H1 (cell line): ENCODE measurements around the gene ATP9B. TPM values are rescaled to one million over a fixed set of nuclear protein-coding genes. Genes with fewer than 3 reads are reported as not detected.

Source experiments
- CTCF ChIA-PET: fragments of 300-600 bp; sonication (Branson Sonifier 250); formaldehyde crosslinking; loops from one replicate; lab custom pipeline; 2021; ENCODE audit not compliant: partially characterized antibody; lab: Charles Lee
- POLR2A ChIA-PET: fragments of 300-600 bp; sonication (Branson Sonifier 250); formaldehyde crosslinking; loops from one replicate; lab custom pipeline; 2021; ENCODE audit warnings: inconsistent platforms; ENCODE audit not compliant: partially characterized antibody; lab: Charles Lee
- DNase-seq, 2 experiments: peaks; one replicate each; pipeline versions ENCODE4 v3.0.0 to v3.0.0-alpha.2; 2010 to 2022; ENCODE audit warnings: low spot score in 2 of 2, low read depth in 1 of 2, mixed read lengths in 1 of 2
- FAIRE-seq: peaks from 2 replicates; lab custom pipeline; 2011; peaks lifted over from hg19 to GRCh38; lab: Jason Lieb, UNC
- H2AFZ ChIP-seq: 2 replicates; pipeline ENCODE4 v1.8.1; 2012; ENCODE audit warnings: low read length, inconsistent platforms
- H2AK5ac ChIP-seq: 2 replicates; pipeline ENCODE4 v1.6.1; 2013; ENCODE audit warnings: low read depth, low read length
- H2BK120ac ChIP-seq: replicated peaks from 2 replicates; pipeline ENCODE3; 2013; ENCODE audit warnings: low read depth, low read length, inconsistent platforms
- H2BK12ac ChIP-seq: 2 replicates; pipeline ENCODE4 v1.6.1; 2013; ENCODE audit warnings: low read depth, low read length
- H2BK15ac ChIP-seq: 2 replicates; pipeline ENCODE4 v1.6.1; 2013; ENCODE audit warnings: low read length
- H2BK20ac ChIP-seq: 2 replicates; pipeline ENCODE4 v1.6.1; 2013; ENCODE audit warnings: low read length
- H2BK5ac ChIP-seq: 2 replicates; pipeline ENCODE4 v1.6.1; 2013; ENCODE audit warnings: low read depth, low read length
- H3K14ac ChIP-seq: 2 replicates; pipeline ENCODE4 v1.6.1; 2013; ENCODE audit warnings: inconsistent platforms; ENCODE audit not compliant: insufficient read length
- H3K18ac ChIP-seq: 2 replicates; pipeline ENCODE4 v1.6.1; 2013; ENCODE audit warnings: low read length; ENCODE audit errors: extremely low read depth
- H3K23ac ChIP-seq: 2 replicates; pipeline ENCODE4 v1.6.1; 2013; ENCODE audit warnings: inconsistent platforms; ENCODE audit not compliant: insufficient read length
- H3K23me2 ChIP-seq: 2 replicates; pipeline ENCODE4 v1.6.1; 2013; ENCODE audit warnings: low read depth, low read length
- H3K27ac ChIP-seq: 2 replicates; pipeline ENCODE4 v1.6.1; 2011; ENCODE audit warnings: low read depth, low read length, inconsistent platforms
- H3K27me3 ChIP-seq, 4 experiments: replicated peaks in 1 of 4; 1 replicate in 1 of 4; 2 replicates in 3 of 4; pipeline versions ENCODE4 v1.6.1 to v1.8.1; 2011 to 2013; ENCODE audit warnings: low read length in 3 of 4, mild to moderate bottlenecking in 3 of 4, inconsistent platforms in 2 of 4, mixed read lengths in 2 of 4, moderate library complexity in 1 of 4; ENCODE audit not compliant: control insufficient read depth in 3 of 4, insufficient read depth in 3 of 4; ENCODE audit errors: extremely low read depth in 1 of 4
- H3K36me3 ChIP-seq, 4 experiments: 2 replicates each; pipeline versions ENCODE4 v1.6.1 to v1.8.1; 2011 to 2013; ENCODE audit warnings: mild to moderate bottlenecking in 4 of 4, low read length in 3 of 4, moderate library complexity in 2 of 4, control low read depth in 1 of 4, inconsistent platforms in 1 of 4; ENCODE audit not compliant: insufficient read depth in 4 of 4, control insufficient read depth in 2 of 4
- H3K4ac ChIP-seq: replicated peaks from 2 replicates; pipeline ENCODE3; 2013; ENCODE audit warnings: low read length, low read depth, mixed read lengths, inconsistent platforms; ENCODE audit not compliant: insufficient read length
- H3K4me1 ChIP-seq, 4 experiments: replicated peaks in 1 of 4; 1 replicate in 1 of 4; 2 replicates in 3 of 4; pipeline versions ENCODE4 v1.6.1 to v1.8.1; 2011 to 2013; ENCODE audit warnings: low read length in 3 of 4, inconsistent platforms in 2 of 4, mixed read lengths in 1 of 4; ENCODE audit not compliant: insufficient read depth in 4 of 4, control insufficient read depth in 3 of 4
- H3K4me2 ChIP-seq, 2 experiments: 2 replicates each; pipeline versions ENCODE4 v1.6.1 to v1.8.1; 2011 to 2013; ENCODE audit warnings: low read depth in 2 of 2, low read length in 2 of 2, control low read depth in 1 of 2, inconsistent platforms in 1 of 2, mild to moderate bottlenecking in 1 of 2; ENCODE audit not compliant: insufficient read depth in 1 of 2
- H3K4me3 ChIP-seq, 4 experiments: fragments of 200-600, 300-600 bp in 1 of 4; sonication (generic), shearing (Covaris generic), sonication (Bioruptor Twin) in 1 of 4; 2 replicates each; pipeline versions ENCODE4 v1.5.1 to v1.8.1; 2011 to 2016; ENCODE audit warnings: low read length in 4 of 4, low read depth in 3 of 4, control low read depth in 2 of 4, inconsistent platforms in 2 of 4, mild to moderate bottlenecking in 2 of 4, mixed read lengths in 1 of 4, moderate library complexity in 1 of 4; ENCODE audit not compliant: insufficient read depth in 2 of 4; ENCODE audit errors: extremely low read depth in 1 of 4
- H3K56ac ChIP-seq: replicated peaks from 2 replicates; pipeline ENCODE3; 2013; ENCODE audit warnings: low read depth, mild to moderate bottlenecking, mixed read lengths, low read length, inconsistent platforms; ENCODE audit not compliant: insufficient read length
- H3K79me1 ChIP-seq: 2 replicates; pipeline ENCODE4 v1.6.1; 2013; ENCODE audit warnings: low read depth, low read length, control low read depth
- H3K79me2 ChIP-seq, 2 experiments: 2 replicates each; pipeline versions ENCODE4 v1.6.1 to v1.8.1; 2012 to 2013; ENCODE audit warnings: low read length in 2 of 2, mild to moderate bottlenecking in 2 of 2, inconsistent platforms in 1 of 2; ENCODE audit not compliant: insufficient read depth in 2 of 2, control insufficient read depth in 1 of 2
- H3K9ac ChIP-seq, 4 experiments: replicated peaks in 1 of 4; 1 replicate in 1 of 4; 2 replicates in 3 of 4; pipeline versions ENCODE4 v1.6.1 to v1.8.1; 2011 to 2013; ENCODE audit warnings: low read depth in 3 of 4, low read length in 3 of 4, control low read depth in 2 of 4, mild to moderate bottlenecking in 2 of 4, moderate library complexity in 2 of 4, inconsistent platforms in 1 of 4; ENCODE audit errors: extremely low read depth in 1 of 4
- H3K9me3 ChIP-seq, 2 experiments: 2 replicates each; pipeline versions ENCODE4 v1.6.1 to v1.8.1; 2012 to 2013; ENCODE audit warnings: mild to moderate bottlenecking in 2 of 2, moderate library complexity in 2 of 2, control low read depth in 1 of 2, inconsistent platforms in 1 of 2, low read depth in 1 of 2, low read length in 1 of 2, mixed read lengths in 1 of 2; ENCODE audit not compliant: insufficient read depth in 2 of 2
- H4K20me1 ChIP-seq, 2 experiments: replicated peaks in 1 of 2; 2 replicates each; pipeline versions ENCODE3 to v1.8.1; 2011 to 2013; ENCODE audit warnings: inconsistent platforms in 2 of 2, low read length in 2 of 2, mild to moderate bottlenecking in 1 of 2; ENCODE audit not compliant: insufficient read depth in 2 of 2, control insufficient read depth in 1 of 2
- H4K5ac ChIP-seq: 2 replicates; pipeline ENCODE4 v1.6.1; 2013; ENCODE audit warnings: low read length, low read depth, mixed read lengths, inconsistent platforms; ENCODE audit not compliant: insufficient read length
- H4K8ac ChIP-seq: 2 replicates; pipeline ENCODE4 v1.8.0; 2013; ENCODE audit warnings: mild to moderate bottlenecking, moderate library complexity, low read length, inconsistent platforms; ENCODE audit not compliant: insufficient read depth; ENCODE audit errors: extremely low read depth
- H4K91ac ChIP-seq: replicated peaks from 2 replicates; pipeline ENCODE3; 2013; ENCODE audit warnings: low read length, mixed read lengths, inconsistent platforms; ENCODE audit not compliant: insufficient read length
- ASH2L ChIP-seq: fragments of 200-600, 300-600 bp; sonication (generic); IDR thresholded peaks from one replicate; pipeline ENCODE4 v1.7.1; 2017; ENCODE audit warnings: low read length
- ATF3 ChIP-seq: IDR thresholded peaks from 2 replicates; pipeline ENCODE4 v1.6.1; 2011; ENCODE audit warnings: low read depth, mild to moderate bottlenecking, low read length; ENCODE audit not compliant: insufficient read depth
- CTBP2 ChIP-seq: IDR thresholded peaks from 2 replicates; pipeline ENCODE4 v1.7.0; 2011; ENCODE audit warnings: borderline replicate concordance, mild to moderate bottlenecking, moderate library complexity, mixed read lengths, low read length; ENCODE audit not compliant: insufficient read depth, insufficient read length
- EP300 ChIP-seq, 2 experiments: IDR thresholded peaks; 1 replicate in 1 of 2; 2 replicates in 1 of 2; pipeline ENCODE4 v1.6.1; 2011 to 2012; ENCODE audit warnings: low read depth in 2 of 2, low read length in 2 of 2, mild to moderate bottlenecking in 2 of 2, borderline replicate concordance in 1 of 2, inconsistent platforms in 1 of 2, moderate library complexity in 1 of 2
- GTF2F1 ChIP-seq: IDR thresholded peaks from 2 replicates; pipeline ENCODE4 v1.6.1; 2012; ENCODE audit warnings: low read depth, low read length, improper control_type of control experiment, borderline replicate concordance
- NANOG ChIP-seq: IDR thresholded peaks from 2 replicates; pipeline ENCODE4 v1.6.1; 2011; ENCODE audit warnings: low read length, low read depth, mild to moderate bottlenecking, inconsistent platforms; ENCODE audit not compliant: insufficient read depth, poor library complexity, severe bottlenecking
- POLR2AphosphoS5 ChIP-seq: IDR thresholded peaks from 2 replicates; pipeline ENCODE4 v1.6.1; 2011; ENCODE audit warnings: low read depth, low read length
- TEAD4 ChIP-seq: IDR thresholded peaks from 2 replicates; pipeline ENCODE4 v1.6.1; 2012; ENCODE audit warnings: low read depth, low read length, inconsistent platforms, mixed read lengths
- YY1 ChIP-seq: IDR thresholded peaks from 2 replicates; pipeline ENCODE4 v1.6.1; 2011; ENCODE audit warnings: low read depth, mild to moderate bottlenecking, low read length
- WGBS, 2 experiments: shearing (Covaris generic) in 1 of 2; methylation state at CpG; one replicate each; pipeline versions ENCODE4 v1.1.6 to v1.1.7; 2013 to 2015; ENCODE audit warnings: low lambda C conversion rate in 2 of 2, mixed read lengths in 2 of 2, inconsistent platforms in 1 of 2, low coverage in 1 of 2, missing lambda C conversion rate in 1 of 2; ENCODE audit not compliant: insufficient replicate concordance in 2 of 2, insufficient coverage in 1 of 2, insufficient read length in 1 of 2; ENCODE audit errors: extremely low coverage in 1 of 2, missing lambda C conversion rate in 1 of 2; 5-methylcytosine and 5-hydroxymethylcytosine counted together
- polyA plus RNA-seq, 7 experiments: library from polyadenylated mRNA; depleted of rRNA in 3 of 7; stranded (reverse) in 5 of 7; unstranded in 2 of 7; fragments of >200 nt in 5 of 7; fragments of 200-250 nt in 2 of 7; gene quantifications; 1 replicate in 5 of 7; 2 replicates in 1 of 7; 4 replicates in 1 of 7; pipeline versions ENCODE4 v1.2.1 to v1.2.3, GENCODE V29; 2011 to 2013; ENCODE audit warnings: missing spikeins in 2 of 7, mixed read lengths in 2 of 7
- total RNA-seq: library from RNA; stranded (reverse); fragmentation: NEBNext Ultra II Directional; extraction: Animal tissue kit (Norgen Biotek cat#: 25700); gene quantifications from 2 replicates; pipeline ENCODE4 v1.2.1, GENCODE V29; 2021

ATP9B gene
- total and polyA plus RNA-seq, 2 of the 8 experiments (the other 6 are each of a cell fraction or from before 2014, with no cell fraction given) = 15.1 to 21.7 TPM

- Histone ChIP-seq H4K20me1 (no peaks in the 10 kb centered on the region), H2BK5ac (no peak overlapping the region), H3K9me3 (no peaks in the 10 kb centered on the region), H3K9ac (no peak overlapping the region), H3K27ac (no peak overlapping the region), H3K14ac (no peak overlapping the region), H3K79me1 (no peaks in the 10 kb centered on the region), H3K27me3 (no peaks in the 10 kb centered on the region), H3K79me2 (no peaks in the 10 kb centered on the region), H4K5ac (no peak overlapping the region), H2AK5ac (no peak overlapping the region), H4K91ac (no peak overlapping the region), H3K4me2 (no peak overlapping the region), H2BK12ac (no peak overlapping the region), H2AFZ (no peak overlapping the region), H3K23me2 (no peaks in the 10 kb centered on the region), H2BK120ac (no peak overlapping the region), H2BK20ac (no peak overlapping the region), H3K36me3 (no peaks in the 10 kb centered on the region), H3K56ac (no peak overlapping the region), H4K8ac (no peak overlapping the region), H3K4me1 (no peaks in the 10 kb centered on the region), H2BK15ac (no peak overlapping the region), H3K4ac (no peak overlapping the region), H3K4me3 (no peak overlapping the region), H3K23ac (no peak overlapping the region), H3K18ac (no peak overlapping the region)
- no peak for FAIRE-seq
- 96% methylated on average over 12 of the region's 12 CpGs; no CpG with 5 or more reads in 1 of the 2 experiments for WGBS, 2 experiments
- DNase-seq = no peak
- CTCF ChIA-PET = interaction anchor here (0.7 to 1.4 kb wide), 3 partner anchors 10 to 64 kb away, joined by 3 to 5 read pairs (median 4); no protein-coding TSS in a partner anchor
- POLR2A ChIA-PET = no interaction called here
- no peak for TF ChIP-seq EP300 (IDR thresholded peaks at IDR 0.05; ENCODE audit: borderline replicate concordance in 1 of 2, low read depth in 2 of 2, low read length in 2 of 2)
- TF ChIP-seq CTBP2 = no peak
- TF ChIP-seq ASH2L = no peak
- no peak for TF ChIP-seq YY1
- TF ChIP-seq POLR2AphosphoS5 = no peak
- TF ChIP-seq GTF2F1 = no peak
- no peak for TF ChIP-seq NANOG
- no peak for TF ChIP-seq TEAD4
- TF ChIP-seq ATF3 = no peak
Observed at GRCh38 chr18:79314838-79315388, 245.7 kb downstream of the ATP9B start.
